Mononuclear cell (primary cell): ENCODE measurements around the gene OVAAL. TPM values are rescaled to one million over a fixed set of nuclear protein-coding genes. Genes with fewer than 3 reads are reported as not detected.

Experiments used
- H3K27me3 ChIP-seq: 2 replicates; pipeline ENCODE4 v1.6.0; 2011; ENCODE audit warnings: low read length, control low read depth; ENCODE audit not compliant: insufficient read depth
- H3K4me1 ChIP-seq: 2 replicates; pipeline ENCODE4 v1.5.1; 2011; ENCODE audit warnings: mild to moderate bottlenecking, low read length, control low read depth; ENCODE audit not compliant: insufficient read depth
- H3K4me3 ChIP-seq: 2 replicates; pipeline ENCODE4 v1.5.1; 2011; ENCODE audit warnings: mild to moderate bottlenecking, low read length, moderate library complexity
- H3K9me3 ChIP-seq: 2 replicates; pipeline ENCODE4 v1.5.1; 2011; ENCODE audit warnings: low read depth, mild to moderate bottlenecking, control low read depth, low read length
- total RNA-seq: library from RNA; depleted of rRNA; stranded (reverse); fragments of >200 nt; gene quantifications from one replicate; pipeline ENCODE4 v1.2.3, GENCODE V29; 2012

OVAAL gene
- not detected for total RNA-seq

DNA sequence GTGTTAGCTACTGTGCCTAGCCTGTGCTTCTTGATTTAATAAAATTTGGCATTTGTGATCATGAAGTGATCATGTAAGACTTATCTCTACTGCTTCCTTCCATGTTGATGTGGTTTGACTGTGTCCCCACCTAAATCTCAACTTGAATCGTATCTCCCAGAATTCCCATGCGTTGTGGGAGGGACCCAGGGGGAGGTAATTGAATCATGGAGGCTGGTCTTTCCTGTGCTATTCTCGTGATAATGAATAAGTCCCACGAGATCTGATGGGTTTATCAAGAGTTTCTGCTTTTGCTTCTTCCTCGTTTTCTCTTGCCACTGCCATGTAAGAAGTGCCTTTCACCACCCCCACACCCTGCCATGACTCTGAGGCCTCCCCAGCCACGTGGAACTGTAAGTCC lies at the start of gene OVAAL:
TSS of gene OVAAL (plus strand) at position 301 of the 400 bp plus-strand sequence.
- Histone ChIP-seq H3K4me3 (no peak within 1 kb of the TSS), H3K27me3 (no peaks in the 10 kb centered on the region), H3K4me1 (no peaks in the 10 kb centered on the region), H3K9me3 (no peaks in the 10 kb centered on the region)

DNA sequence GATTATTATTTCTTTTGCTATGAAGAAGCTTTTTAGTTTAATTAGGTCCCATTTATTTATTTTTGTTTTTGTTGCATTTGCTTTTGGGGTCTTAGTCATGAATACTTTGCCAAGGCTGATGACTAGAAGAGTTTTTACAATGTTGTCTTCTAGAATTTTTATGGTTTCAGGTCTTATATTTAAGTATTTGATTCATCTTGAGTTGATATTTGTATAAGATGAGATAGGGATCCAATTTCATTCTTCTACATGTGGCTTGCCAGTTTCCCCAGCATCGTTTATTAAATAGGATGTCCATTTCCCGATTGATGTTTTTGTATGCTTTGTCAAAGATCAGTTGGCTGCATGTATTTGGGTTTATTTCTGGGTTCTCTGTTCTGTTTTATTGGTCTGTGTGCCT lies 47.9 kb upstream of the OVAAL start:
- H3K9me3 ChIP-seq, result no peaks in the 10 kb centered on the region
- H3K4me1 ChIP-seq, result peaks cover 3% of the 10 kb centered on the region
- H3K4me3 ChIP-seq, result no peak overlapping the region
- no peaks in the 10 kb centered on the region for H3K27me3 ChIP-seq

DNA sequence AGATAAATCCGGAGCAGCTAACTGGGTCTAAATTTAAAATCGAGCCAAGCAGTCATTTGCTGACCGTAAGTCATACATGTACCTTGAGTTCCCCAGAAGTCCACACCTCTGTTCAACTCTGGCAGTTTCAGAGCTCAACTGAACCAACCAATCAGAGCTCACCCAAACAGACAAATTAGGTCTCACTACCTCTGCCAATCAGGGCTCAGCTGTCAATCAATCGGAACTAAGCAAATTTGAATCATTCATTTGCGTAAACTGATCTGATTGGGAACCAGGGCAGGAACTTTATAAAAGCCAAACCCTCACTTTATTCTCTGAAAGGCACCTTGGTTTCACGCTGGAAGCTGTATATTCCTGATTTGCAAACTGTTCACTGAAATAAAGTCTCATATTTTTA lies 45.2 kb upstream of the OVAAL start:
- Histone ChIP-seq H3K4me3 (no peak overlapping the region), H3K27me3 (no peaks in the 10 kb centered on the region), H3K4me1 (peaks cover 4% of the 10 kb centered on the region), H3K9me3 (no peaks in the 10 kb centered on the region)

DNA sequence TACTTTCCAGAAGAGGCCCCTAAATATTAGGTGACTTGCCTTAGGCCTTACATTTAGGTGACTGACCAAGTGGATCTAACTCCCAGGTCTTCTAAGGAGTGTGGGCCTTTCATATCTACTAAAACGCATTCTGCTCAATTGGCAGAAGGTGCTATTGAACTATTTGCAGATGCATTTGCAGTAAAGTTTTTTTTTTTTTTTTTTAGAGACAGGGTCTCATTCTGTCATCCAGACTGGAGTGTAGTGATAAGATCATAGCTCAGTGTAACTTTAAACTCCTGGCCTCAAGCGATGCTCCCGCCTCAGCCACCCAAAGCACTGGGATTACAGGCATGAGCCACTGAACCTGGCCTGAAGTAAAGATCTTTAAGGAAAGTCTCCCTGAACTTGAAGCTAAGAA lies 43.4 kb upstream of the OVAAL start:
- H3K4me3 ChIP-seq, result no peak overlapping the region
- no peaks in the 10 kb centered on the region for H3K9me3 ChIP-seq
- no peaks in the 10 kb centered on the region for H3K27me3 ChIP-seq
- H3K4me1 ChIP-seq, result peaks cover 4% of the 10 kb centered on the region

DNA sequence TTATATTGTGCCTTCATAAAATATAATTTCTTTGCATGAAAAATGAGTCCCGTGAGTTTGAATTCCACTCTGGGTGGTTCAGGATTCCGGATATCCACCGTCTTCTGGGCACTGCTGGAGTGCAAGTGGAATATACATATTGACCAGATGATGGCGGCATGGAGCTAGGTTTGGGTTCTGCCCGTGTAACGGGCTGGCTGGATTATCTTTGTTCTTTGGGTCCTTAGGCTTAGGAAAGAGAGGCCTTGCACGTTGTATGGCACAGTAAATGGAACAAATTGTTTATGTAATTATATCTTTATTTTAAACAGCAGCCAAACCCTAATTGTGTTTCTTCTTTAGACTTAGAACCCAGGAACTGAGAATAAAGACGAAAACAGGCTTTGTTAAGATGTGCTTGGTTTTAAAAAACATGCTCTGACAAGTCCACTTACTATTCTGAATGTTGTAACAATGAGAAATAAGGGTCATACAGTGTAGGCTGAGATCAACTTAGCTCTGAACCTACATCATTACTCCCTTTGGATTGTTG lies 42.8 kb upstream of the OVAAL start:
- no peaks in the 10 kb centered on the region for H3K9me3 ChIP-seq
- H3K4me3 ChIP-seq, result no peak overlapping the region
- H3K4me1 ChIP-seq, result peaks cover 4% of the 10 kb centered on the region
- no peaks in the 10 kb centered on the region for H3K27me3 ChIP-seq

DNA sequence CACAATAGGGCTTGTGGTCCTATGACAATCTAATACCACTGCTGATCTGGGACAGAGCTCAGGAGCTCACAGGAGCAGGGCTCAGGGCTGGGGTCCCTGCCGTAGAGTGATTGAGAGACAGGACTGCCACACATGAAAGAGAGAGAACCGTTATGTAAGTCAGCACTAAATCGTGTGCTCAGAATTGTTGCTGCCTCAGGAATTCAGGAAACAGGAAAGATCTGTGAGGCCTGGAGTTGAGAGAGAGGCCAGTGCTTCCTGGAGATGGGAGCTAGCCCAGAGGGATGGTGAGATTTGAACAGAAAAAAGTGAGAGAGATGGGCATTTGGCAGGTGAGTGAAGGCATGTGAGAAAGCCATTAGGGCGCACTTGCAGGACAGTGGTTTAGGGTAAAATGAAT lies 38.9 kb upstream of the OVAAL start:
- H3K27me3 ChIP-seq, result no peaks in the 10 kb centered on the region
- H3K9me3 ChIP-seq, result no peaks in the 10 kb centered on the region
- no peak overlapping the region for H3K4me3 ChIP-seq
- peaks cover 4% of the 10 kb centered on the region for H3K4me1 ChIP-seq

DNA sequence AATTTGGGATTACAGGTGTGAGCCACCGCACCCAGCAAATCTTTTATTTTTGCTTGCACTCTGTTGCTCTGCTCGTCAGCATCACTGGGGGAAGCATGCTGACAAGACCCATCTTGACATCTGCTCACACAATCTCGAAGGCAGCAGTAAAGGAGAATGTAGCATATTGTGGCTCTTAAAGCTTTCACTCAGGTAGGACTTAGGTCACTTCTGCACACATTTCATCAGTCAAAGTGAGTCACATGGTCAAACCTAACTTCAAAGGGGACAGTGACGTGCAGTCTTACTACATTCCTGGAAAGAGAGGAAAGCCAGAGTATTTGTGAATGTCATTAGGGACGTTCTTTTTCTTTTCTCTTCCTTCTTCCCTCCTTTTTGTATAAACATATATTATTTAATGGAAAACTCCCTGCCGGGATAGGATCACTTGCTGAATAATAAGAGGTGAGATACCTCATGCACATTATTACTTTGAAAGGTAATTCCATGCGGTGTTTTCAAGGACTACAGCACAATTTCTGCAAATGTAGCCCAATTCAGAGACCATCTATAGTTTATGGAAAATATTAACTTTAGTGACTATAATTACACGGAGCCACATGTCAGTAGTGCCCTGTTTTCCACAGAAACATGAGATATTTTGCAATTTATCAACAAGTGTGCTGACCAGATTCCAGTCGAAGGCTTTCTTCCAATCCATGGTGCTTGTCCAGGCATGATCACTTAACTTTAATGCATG lies 37.1 kb upstream of the OVAAL start:
- H3K4me1 ChIP-seq, result no peaks in the 10 kb centered on the region
- H3K27me3 ChIP-seq, result no peaks in the 10 kb centered on the region
- no peak overlapping the region for H3K4me3 ChIP-seq

DNA sequence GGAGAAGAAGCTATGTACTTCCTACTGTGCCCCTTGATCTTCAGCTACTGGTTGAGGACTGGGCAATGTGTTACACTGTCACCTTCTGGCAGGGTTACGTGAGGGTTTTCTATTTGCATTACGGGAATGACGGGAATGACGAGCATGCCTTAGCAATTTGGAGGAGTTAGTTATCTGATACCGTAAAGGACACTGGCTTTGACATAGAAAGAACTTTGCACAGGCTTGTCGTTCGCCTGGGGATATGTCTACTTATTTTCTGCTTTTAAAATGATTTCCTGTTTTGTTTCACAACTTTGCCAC lies 36.6 kb upstream of the OVAAL start:
- Histone ChIP-seq H3K27me3 (no peaks in the 10 kb centered on the region), H3K9me3 (no peaks in the 10 kb centered on the region)

More for the DNA sequence above, 37.1 kb upstream of the OVAAL start:
- H3K9me3 ChIP-seq, result no peaks in the 10 kb centered on the region

DNA sequence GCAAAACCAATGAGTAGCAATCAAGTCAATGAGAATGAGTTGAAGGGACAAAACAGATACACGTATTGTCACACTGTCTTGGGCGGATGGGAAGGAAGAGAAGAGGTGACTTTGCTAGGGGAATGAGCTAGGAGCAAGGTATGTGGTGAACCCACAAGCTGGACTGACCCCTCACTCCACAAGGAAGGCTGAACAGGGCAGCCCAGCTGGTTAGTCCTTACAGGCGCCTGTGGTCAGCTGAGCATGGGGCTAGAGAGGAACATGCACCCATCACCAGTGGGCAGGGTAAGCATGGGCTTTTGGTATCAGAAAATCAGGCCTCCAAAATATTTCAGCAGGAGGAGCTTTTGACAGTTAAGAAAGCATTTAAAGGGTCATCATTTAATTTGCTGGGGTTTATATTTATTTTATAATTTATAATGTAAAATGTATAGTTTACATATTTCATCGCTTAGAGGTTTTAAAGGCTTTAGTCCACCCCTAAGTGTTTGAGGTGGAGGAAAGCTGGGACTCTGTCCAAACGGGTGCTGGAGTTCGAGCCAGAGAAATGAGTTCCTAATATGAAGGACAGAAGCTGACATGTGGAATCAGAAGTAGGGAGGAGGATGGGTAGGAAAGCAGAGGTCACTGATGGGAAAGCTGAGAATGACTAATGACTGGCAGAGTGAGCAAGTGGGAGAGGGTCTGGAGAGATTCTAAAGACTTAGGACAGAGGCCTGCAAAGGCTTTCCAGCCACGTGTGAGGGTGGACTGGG lies 34.4 kb upstream of the OVAAL start:
- H3K27me3 ChIP-seq, result no peaks in the 10 kb centered on the region

More for the DNA sequence above, 36.6 kb upstream of the OVAAL start:
- Histone ChIP-seq H3K4me3 (no peak overlapping the region), H3K4me1 (no peaks in the 10 kb centered on the region)

DNA sequence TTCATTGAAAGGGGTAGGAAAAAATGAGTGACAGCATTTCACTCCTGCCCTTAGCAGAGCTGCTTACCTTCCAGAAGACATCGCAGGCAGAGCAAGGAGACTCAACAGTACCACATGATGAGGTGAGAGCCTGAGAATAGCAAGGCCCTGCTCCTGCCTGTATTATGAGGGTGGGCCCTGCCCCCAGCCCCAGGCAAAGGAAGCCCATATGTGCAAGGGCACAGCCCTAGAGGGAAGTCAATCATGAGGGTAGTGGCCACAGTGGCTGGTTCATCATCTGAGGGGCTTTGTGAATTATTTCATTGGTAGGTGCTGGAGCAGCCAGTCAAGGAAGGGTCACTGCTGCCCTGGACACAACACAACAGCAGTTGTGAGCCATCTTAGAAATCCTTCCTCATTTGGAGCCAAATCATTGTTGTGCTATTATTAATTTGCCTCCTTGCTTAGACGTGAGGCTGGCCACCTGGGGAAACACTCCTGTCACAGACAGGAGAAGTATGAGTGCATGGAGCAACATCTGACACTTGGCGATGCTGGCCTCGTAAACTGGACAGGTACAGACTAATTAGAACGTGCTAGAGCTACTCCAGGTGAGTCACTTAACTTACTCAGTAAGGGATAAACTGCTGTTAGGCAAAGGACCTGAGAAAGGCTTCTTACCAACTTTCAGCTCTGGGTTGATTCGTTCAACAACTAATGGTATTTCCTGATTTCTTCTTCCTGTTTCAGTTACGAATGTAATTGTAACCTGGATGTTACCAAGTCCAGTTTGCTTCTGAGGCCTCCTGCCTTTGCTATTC lies 33.6 kb upstream of the OVAAL start:
- no peaks in the 10 kb centered on the region for H3K9me3 ChIP-seq

More for the DNA sequence above, 34.4 kb upstream of the OVAAL start:
- no peaks in the 10 kb centered on the region for H3K4me1 ChIP-seq
- H3K4me3 ChIP-seq, result no peak overlapping the region
- no peaks in the 10 kb centered on the region for H3K9me3 ChIP-seq

DNA sequence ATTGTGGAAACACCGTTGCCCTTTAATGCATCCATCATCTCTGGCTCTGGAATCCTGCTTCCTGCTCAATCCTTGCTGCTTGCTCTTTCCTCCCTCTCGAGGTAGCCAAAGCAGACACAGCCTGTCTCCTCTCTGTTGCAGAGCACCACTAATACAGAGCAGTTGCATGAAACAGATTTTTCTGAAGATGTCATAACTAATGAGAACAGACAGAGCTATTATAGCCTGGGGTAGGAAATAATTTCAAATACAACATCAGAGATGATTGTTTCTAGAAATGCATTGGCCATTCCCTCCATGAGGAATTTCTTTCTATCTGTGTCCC lies 33.1 kb upstream of the OVAAL start:
- no peak overlapping the region for H3K4me3 ChIP-seq
- H3K4me1 ChIP-seq, result no peaks in the 10 kb centered on the region
- no peaks in the 10 kb centered on the region for H3K9me3 ChIP-seq
- no peaks in the 10 kb centered on the region for H3K27me3 ChIP-seq

More for the DNA sequence above, 33.6 kb upstream of the OVAAL start:
- no peak overlapping the region for H3K4me3 ChIP-seq
- no peaks in the 10 kb centered on the region for H3K27me3 ChIP-seq
- no peaks in the 10 kb centered on the region for H3K4me1 ChIP-seq

DNA sequence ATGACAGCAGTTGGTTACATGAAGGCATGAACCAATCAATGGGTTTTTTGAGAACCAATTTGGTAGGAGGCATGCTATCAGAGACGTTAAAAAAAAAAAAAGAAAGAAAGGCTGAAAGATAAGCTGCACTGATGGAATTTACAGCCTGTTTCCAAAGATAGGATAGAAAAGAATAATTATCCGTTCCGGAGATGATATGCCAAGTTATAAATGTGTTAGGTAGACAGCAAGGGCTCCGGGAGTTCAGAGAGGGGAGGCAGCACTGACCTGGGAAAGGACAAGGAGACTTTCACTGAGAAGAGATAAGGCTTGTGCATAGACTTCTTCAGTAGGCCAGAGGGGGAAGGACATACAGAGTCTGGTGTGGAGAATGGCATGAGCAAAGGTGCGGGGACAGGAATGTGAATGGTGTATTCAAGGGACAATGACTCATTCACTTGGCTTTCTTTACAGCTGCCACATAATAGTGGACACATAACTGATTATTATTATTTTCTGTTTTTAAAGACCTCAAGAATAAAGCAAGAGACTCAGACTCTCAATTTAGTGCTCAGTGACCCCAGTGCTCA lies 31.6 kb upstream of the OVAAL start:
- Histone ChIP-seq H3K4me3 (no peak overlapping the region), H3K4me1 (no peaks in the 10 kb centered on the region), H3K9me3 (no peaks in the 10 kb centered on the region), H3K27me3 (no peaks in the 10 kb centered on the region)

DNA sequence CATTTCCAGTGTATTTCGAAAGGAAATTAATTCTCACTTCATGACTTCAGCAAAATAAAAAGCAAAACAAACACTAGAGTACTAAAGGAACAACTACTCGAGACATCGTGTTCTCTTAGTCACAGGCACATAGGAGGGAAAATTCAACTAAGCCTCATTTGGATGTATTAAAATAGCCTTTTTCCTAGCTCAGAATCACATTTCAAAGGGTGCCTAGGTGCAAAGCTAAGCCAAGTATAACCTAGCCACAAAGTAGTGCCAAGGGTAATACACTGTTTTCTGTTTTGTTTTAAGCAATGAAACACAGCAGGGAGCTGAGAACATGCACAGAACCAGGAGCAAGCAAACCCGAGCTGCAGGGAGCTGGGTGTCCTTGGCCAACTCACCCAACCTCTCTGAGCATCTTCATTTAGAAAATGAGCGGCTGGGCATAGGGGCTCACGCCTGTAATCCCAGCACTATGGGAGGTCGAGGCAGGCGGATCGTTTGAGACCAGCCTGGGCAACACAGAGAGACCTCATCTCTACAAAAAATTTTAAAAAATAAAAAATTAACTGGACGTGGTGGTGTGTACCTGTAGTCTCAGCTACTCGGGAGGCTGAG lies 29.8 kb upstream of the OVAAL start:
- no peak overlapping the region for H3K4me3 ChIP-seq
- no peaks in the 10 kb centered on the region for H3K27me3 ChIP-seq
- H3K4me1 ChIP-seq, result no peaks in the 10 kb centered on the region
- H3K9me3 ChIP-seq, result no peaks in the 10 kb centered on the region

DNA sequence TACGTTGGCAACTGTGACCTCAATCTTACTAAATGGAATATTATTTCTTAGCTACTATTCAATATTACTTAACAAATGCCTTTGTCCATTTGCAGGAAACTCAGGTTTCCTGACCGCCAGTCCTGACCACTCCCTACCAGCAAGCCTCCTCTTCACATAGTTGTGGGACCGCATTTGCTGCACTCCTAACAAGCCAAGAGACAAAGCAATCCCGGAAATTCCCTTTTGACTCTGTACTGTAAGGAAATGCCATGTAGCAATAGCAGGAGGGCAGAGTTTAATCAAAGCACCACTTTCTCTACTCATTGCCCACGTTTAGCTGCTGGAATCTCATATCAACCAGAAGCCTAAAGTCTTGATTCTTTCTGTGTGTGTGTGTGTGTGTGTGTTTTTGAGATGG lies 28.3 kb upstream of the OVAAL start:
- Histone ChIP-seq H3K27me3 (no peaks in the 10 kb centered on the region), H3K9me3 (no peaks in the 10 kb centered on the region), H3K4me1 (no peaks in the 10 kb centered on the region), H3K4me3 (no peak overlapping the region)
